ENCODE results near the gene QRSL1.

Gene QRSL1

DNA sequence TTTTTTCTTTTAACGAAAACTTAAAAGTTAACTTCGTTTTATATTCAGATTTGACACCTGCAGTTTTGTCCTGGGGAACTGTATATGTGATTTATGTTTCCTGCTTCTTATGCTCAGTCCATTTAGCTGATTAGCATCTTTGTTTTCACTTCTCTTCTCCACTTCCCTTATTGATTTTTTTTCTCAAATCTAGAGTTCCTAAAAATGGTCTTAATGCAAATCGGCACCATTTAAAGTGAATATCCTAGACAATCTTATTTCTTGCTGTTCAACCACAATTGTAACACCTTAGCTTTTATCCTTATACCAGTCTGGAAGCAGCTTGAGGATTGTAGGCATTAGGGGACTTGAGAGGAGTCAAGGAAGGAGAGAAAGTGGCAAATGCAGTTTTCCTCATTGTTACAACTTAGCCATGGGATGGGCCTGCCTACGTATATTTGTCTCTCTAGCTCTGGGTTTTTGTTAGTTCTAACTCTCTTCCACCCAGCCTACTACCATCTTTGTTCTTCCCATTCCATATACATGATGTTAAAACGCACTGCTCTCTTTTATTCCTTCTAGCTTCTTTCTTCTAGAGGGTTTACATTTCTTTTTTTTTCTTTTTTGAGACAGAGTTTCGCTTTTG is 8.5 kb downstream of the QRSL1 start:
- no peaks in the 10 kb centered on the region for H3K27me3 ChIP-seq (ENCODE audit: control insufficient read depth, insufficient read depth, low read length, poor library complexity, severe bottlenecking)
- no peaks in the 10 kb centered on the region for H3K9me3 ChIP-seq (ENCODE audit: control insufficient read depth, low read length)
- H3K4me1 ChIP-seq (ENCODE audit: control insufficient read depth, insufficient read depth, low read length): no peaks in the 10 kb centered on the region
- H3K4me3 ChIP-seq (ENCODE audit: insufficient read depth, low read depth, low read length): no peak overlapping the region
- no peak overlapping the region for H3K27ac ChIP-seq (ENCODE audit: insufficient read depth, low read depth, low read length, poor library complexity, severe bottlenecking)
- 77 to 84% methylated on average over 5 to 6 of the region's 6 CpGs for WGBS, 2 experiments
- H3K36me3 ChIP-seq (ENCODE audit: control insufficient read depth, insufficient read depth, low read length): no peaks in the 10 kb centered on the region

GRCh38 chr6:106639812-106640211 is 10.4 kb downstream of the QRSL1 start:
- WGBS, 2 experiments: 89 to 93% methylated on average over 4 of the region's 4 CpGs

GRCh38 chr6:106642476-106642875 is 13.1 kb downstream of the QRSL1 start:
- Histone ChIP-seq H3K27ac (ENCODE audit: insufficient read depth, low read depth, low read length, poor library complexity, severe bottlenecking) (no peak overlapping the region), H3K36me3 (ENCODE audit: control insufficient read depth, insufficient read depth, low read length) (peaks cover 5% of the 10 kb centered on the region), H3K27me3 (ENCODE audit: control insufficient read depth, insufficient read depth, low read length, poor library complexity, severe bottlenecking) (no peaks in the 10 kb centered on the region), H3K4me3 (ENCODE audit: insufficient read depth, low read depth, low read length) (no peak overlapping the region), H3K4me1 (ENCODE audit: control insufficient read depth, insufficient read depth, low read length) (no peaks in the 10 kb centered on the region), H3K9me3 (ENCODE audit: control insufficient read depth, low read length) (no peaks in the 10 kb centered on the region)
- WGBS, 2 experiments: 95% methylated on average over 4 of the region's 4 CpGs

More at GRCh38 chr6:106639812-106640211, 10.4 kb downstream of the QRSL1 start:
- H3K4me3 ChIP-seq (ENCODE audit: insufficient read depth, low read depth, low read length): no peak overlapping the region
- H3K27ac ChIP-seq (ENCODE audit: insufficient read depth, low read depth, low read length, poor library complexity, severe bottlenecking): no peak overlapping the region
- H3K9me3 ChIP-seq (ENCODE audit: control insufficient read depth, low read length): no peaks in the 10 kb centered on the region
- H3K36me3 ChIP-seq (ENCODE audit: control insufficient read depth, insufficient read depth, low read length): no peaks in the 10 kb centered on the region
- H3K4me1 ChIP-seq (ENCODE audit: control insufficient read depth, insufficient read depth, low read length): no peaks in the 10 kb centered on the region
- H3K27me3 ChIP-seq (ENCODE audit: control insufficient read depth, insufficient read depth, low read length, poor library complexity, severe bottlenecking): no peaks in the 10 kb centered on the region

GRCh38 chr6:106643061-106643460 is 13.7 kb downstream of the QRSL1 start:
- no peaks in the 10 kb centered on the region for H3K4me1 ChIP-seq (ENCODE audit: control insufficient read depth, insufficient read depth, low read length)
- H3K27me3 ChIP-seq (ENCODE audit: control insufficient read depth, insufficient read depth, low read length, poor library complexity, severe bottlenecking): no peaks in the 10 kb centered on the region
- no peak overlapping the region for H3K4me3 ChIP-seq (ENCODE audit: insufficient read depth, low read depth, low read length)
- H3K27ac ChIP-seq (ENCODE audit: insufficient read depth, low read depth, low read length, poor library complexity, severe bottlenecking): no peak overlapping the region
- peaks cover 5% of the 10 kb centered on the region for H3K36me3 ChIP-seq (ENCODE audit: control insufficient read depth, insufficient read depth, low read length)
- no peaks in the 10 kb centered on the region for H3K9me3 ChIP-seq (ENCODE audit: control insufficient read depth, low read length)
- 90 to 100% methylated on average over 2 of the region's 2 CpGs for WGBS, 2 experiments

GRCh38 chr6:106648651-106649308 is 19.4 kb downstream of the QRSL1 start:
- Histone ChIP-seq H3K4me3 (ENCODE audit: insufficient read depth, low read depth, low read length) (no peak overlapping the region), H3K27ac (ENCODE audit: insufficient read depth, low read depth, low read length, poor library complexity, severe bottlenecking) (no peak overlapping the region), H3K36me3 (ENCODE audit: control insufficient read depth, insufficient read depth, low read length) (peaks cover 8% of the 10 kb centered on the region), H3K9me3 (ENCODE audit: control insufficient read depth, low read length) (no peaks in the 10 kb centered on the region), H3K4me1 (ENCODE audit: control insufficient read depth, insufficient read depth, low read length) (no peaks in the 10 kb centered on the region), H3K27me3 (ENCODE audit: control insufficient read depth, insufficient read depth, low read length, poor library complexity, severe bottlenecking) (no peaks in the 10 kb centered on the region)
- 92 to 94% methylated on average over 7 of the region's 7 CpGs for WGBS, 2 experiments

DNA sequence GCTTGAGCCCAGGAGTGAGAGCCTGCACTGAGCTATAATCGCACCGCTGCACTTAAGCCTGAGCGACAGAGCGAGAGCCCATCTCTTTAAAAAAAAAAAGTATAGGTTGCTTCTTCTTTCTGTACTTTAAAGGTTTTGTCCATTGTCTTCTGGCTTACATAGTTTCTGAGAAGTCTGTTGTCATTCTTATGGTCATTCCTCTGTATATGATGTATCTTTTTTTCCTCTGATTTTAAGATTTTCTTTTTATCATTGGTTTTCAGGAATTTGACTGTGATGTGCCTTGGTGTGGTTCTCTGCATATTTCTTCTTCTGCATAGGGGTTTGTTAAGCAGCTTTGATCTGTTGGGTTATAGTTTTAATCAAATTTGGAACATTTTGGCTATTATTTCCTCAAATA is 29.1 kb downstream of the QRSL1 start:
- Histone ChIP-seq H3K27me3 (ENCODE audit: control insufficient read depth, insufficient read depth, low read length, poor library complexity, severe bottlenecking) (no peaks in the 10 kb centered on the region), H3K4me1 (ENCODE audit: control insufficient read depth, insufficient read depth, low read length) (no peaks in the 10 kb centered on the region), H3K27ac (ENCODE audit: insufficient read depth, low read depth, low read length, poor library complexity, severe bottlenecking) (no peak overlapping the region), H3K36me3 (ENCODE audit: control insufficient read depth, insufficient read depth, low read length) (peaks cover 26% of the 10 kb centered on the region), H3K9me3 (ENCODE audit: control insufficient read depth, low read length) (no peaks in the 10 kb centered on the region), H3K4me3 (ENCODE audit: insufficient read depth, low read depth, low read length) (no peak overlapping the region)
- 88 to 97% methylated on average over 4 of the region's 4 CpGs for WGBS, 2 experiments

DNA sequence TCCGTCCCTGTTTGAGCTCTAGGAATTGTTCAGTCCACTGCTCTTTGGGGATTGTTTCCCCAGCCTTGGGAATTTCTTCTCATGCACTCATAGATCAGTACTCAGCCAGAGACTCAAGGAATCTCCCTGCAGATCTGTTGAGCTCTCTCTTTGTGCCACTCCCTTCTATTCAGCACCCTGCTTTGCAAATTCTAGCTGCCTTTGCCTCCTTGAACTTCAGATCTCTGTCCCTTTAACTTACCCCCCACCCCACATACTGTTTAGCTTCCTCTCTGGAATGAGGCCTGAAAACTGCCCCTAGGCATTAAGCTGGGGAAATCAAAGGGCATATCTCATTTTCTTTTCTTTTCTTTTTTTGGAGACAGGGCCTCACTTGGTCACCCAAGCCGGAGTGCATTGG is 30.5 kb downstream of the QRSL1 start:
- peaks cover 31% of the 10 kb centered on the region for H3K36me3 ChIP-seq (ENCODE audit: control insufficient read depth, insufficient read depth, low read length)
- no peak overlapping the region for H3K4me3 ChIP-seq (ENCODE audit: insufficient read depth, low read depth, low read length)
- no peaks in the 10 kb centered on the region for H3K27me3 ChIP-seq (ENCODE audit: control insufficient read depth, insufficient read depth, low read length, poor library complexity, severe bottlenecking)
- H3K4me1 ChIP-seq (ENCODE audit: control insufficient read depth, insufficient read depth, low read length): no peaks in the 10 kb centered on the region
- no peaks in the 10 kb centered on the region for H3K9me3 ChIP-seq (ENCODE audit: control insufficient read depth, low read length)
- H3K27ac ChIP-seq (ENCODE audit: insufficient read depth, low read depth, low read length, poor library complexity, severe bottlenecking): no peak overlapping the region
- WGBS, 2 experiments: 92 to 93% methylated on average over 2 of the region's 2 CpGs

DNA sequence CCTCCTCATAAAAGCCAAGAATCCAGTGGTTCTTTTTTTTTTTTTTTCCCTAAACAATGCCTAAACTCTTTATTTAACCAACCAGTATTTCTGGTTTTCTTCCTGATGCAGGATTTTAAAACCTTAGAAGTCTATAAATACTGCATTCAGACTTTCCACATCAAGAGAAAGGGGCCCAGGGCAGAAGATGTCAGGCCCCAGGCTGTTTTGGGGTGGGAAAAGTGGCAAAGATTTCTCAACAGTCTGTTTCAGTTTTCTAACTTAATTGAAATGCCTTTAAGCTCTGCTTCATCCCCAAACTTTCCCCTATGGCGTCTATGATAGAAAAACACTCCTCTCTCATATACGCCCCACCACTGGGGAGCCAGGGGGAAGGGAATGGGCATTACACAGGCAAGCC is 33.1 kb downstream of the QRSL1 start:
- 91 to 100% methylated on average over 2 of the region's 2 CpGs for WGBS, 2 experiments

GRCh38 chr6:106666282-106667021 is 37.1 kb downstream of the QRSL1 start:
- H3K27ac ChIP-seq (ENCODE audit: insufficient read depth, low read depth, low read length, poor library complexity, severe bottlenecking): no peak overlapping the region
- 73 to 74% methylated on average over 5 of the region's 6 CpGs for WGBS, 2 experiments

More for the DNA sequence above, 33.1 kb downstream of the QRSL1 start:
- Histone ChIP-seq H3K4me3 (ENCODE audit: insufficient read depth, low read depth, low read length) (no peak overlapping the region), H3K27ac (ENCODE audit: insufficient read depth, low read depth, low read length, poor library complexity, severe bottlenecking) (no peak overlapping the region), H3K9me3 (ENCODE audit: control insufficient read depth, low read length) (no peaks in the 10 kb centered on the region), H3K27me3 (ENCODE audit: control insufficient read depth, insufficient read depth, low read length, poor library complexity, severe bottlenecking) (no peaks in the 10 kb centered on the region), H3K4me1 (ENCODE audit: control insufficient read depth, insufficient read depth, low read length) (no peaks in the 10 kb centered on the region), H3K36me3 (ENCODE audit: control insufficient read depth, insufficient read depth, low read length) (peaks cover 16% of the 10 kb centered on the region)

DNA sequence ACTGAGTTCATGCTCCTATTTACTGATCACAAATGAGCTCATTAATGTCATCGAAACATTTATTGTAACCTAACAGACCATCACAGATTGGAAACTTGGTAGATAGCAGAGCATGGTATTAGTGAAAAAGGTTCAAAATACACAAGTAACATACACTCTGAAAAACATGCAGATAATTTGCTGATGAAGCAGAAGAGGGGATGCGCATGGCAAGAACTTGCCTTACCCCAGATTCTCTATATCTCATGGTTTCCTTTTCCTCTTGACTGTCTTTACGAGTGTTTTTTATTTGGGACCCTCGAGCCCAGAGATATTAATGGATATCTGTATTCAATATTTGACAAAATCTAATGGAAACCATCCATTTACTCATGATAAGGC is 37.6 kb downstream of the QRSL1 start:
- Histone ChIP-seq H3K9me3 (ENCODE audit: control insufficient read depth, low read length) (no peaks in the 10 kb centered on the region), H3K36me3 (ENCODE audit: control insufficient read depth, insufficient read depth, low read length) (peaks cover 8% of the 10 kb centered on the region), H3K27me3 (ENCODE audit: control insufficient read depth, insufficient read depth, low read length, poor library complexity, severe bottlenecking) (no peaks in the 10 kb centered on the region), H3K4me1 (ENCODE audit: control insufficient read depth, insufficient read depth, low read length) (no peaks in the 10 kb centered on the region), H3K27ac (ENCODE audit: insufficient read depth, low read depth, low read length, poor library complexity, severe bottlenecking) (no peak overlapping the region), H3K4me3 (ENCODE audit: insufficient read depth, low read depth, low read length) (no peak overlapping the region)
- 95 to 100% methylated on average over 2 to 3 of the region's 4 CpGs for WGBS, 2 experiments

More at GRCh38 chr6:106666282-106667021, 37.1 kb downstream of the QRSL1 start:
- peaks cover 12% of the 10 kb centered on the region for H3K36me3 ChIP-seq (ENCODE audit: control insufficient read depth, insufficient read depth, low read length)
- H3K4me3 ChIP-seq (ENCODE audit: insufficient read depth, low read depth, low read length): no peak overlapping the region
- H3K9me3 ChIP-seq (ENCODE audit: control insufficient read depth, low read length): no peaks in the 10 kb centered on the region
- no peaks in the 10 kb centered on the region for H3K27me3 ChIP-seq (ENCODE audit: control insufficient read depth, insufficient read depth, low read length, poor library complexity, severe bottlenecking)
- H3K4me1 ChIP-seq (ENCODE audit: control insufficient read depth, insufficient read depth, low read length): no peaks in the 10 kb centered on the region
